Activated CD4-positive, alpha-beta T cell treated with anti-CD3 and anti-CD28 coated beads for 1 hour (primary cell): ENCODE measurements around the gene EVA1A.

ENCODE experiments used
- DNase-seq: peaks from one replicate; pipeline ENCODE4 v3.0.0-alpha.2; 2020

Gene EVA1A

GRCh38 chr2:75539955-75540716 lies 20.6 kb downstream of the EVA1A start:
- no peak for DNase-seq

GRCh38 chr2:75538521-75539490 lies 21.9 kb downstream of the EVA1A start:
- no peak for DNase-seq

GRCh38 chr2:75537658-75538057 lies 23.1 kb downstream of the EVA1A start:
- no peak for DNase-seq

GRCh38 chr2:75533135-75533534 lies 27.6 kb downstream of the EVA1A start:
- no peak for DNase-seq

GRCh38 chr2:75532488-75532887 lies 28.3 kb downstream of the EVA1A start:
- DNase-seq: no peak

GRCh38 chr2:75528221-75528977 lies 32.3 kb downstream of the EVA1A start:
- no peak for DNase-seq

- DNase-seq: no peak
These were observed 33.1 kb downstream of the EVA1A start for GRCh38 chr2:75527676-75528075.

DNA sequence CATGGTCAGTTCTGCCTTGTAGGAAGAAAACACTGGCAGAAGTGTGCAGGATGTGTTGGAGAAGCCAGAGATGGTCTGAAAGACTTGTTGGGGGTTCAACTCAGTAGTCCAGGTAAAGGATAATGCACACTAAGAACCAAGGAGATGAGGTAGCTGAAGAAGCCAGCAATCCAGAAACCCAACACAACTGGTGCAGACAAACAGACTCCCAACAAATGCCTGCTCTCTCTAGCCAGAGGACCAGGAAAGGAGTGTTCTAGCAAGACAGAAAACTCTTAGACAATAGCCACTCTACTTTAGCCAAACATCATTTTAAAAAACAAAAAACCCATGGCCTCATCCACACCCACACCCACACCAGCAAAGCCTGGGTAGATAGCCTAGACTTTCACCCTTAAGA lies 33.9 kb downstream of the EVA1A start:
- no peak for DNase-seq

DNA sequence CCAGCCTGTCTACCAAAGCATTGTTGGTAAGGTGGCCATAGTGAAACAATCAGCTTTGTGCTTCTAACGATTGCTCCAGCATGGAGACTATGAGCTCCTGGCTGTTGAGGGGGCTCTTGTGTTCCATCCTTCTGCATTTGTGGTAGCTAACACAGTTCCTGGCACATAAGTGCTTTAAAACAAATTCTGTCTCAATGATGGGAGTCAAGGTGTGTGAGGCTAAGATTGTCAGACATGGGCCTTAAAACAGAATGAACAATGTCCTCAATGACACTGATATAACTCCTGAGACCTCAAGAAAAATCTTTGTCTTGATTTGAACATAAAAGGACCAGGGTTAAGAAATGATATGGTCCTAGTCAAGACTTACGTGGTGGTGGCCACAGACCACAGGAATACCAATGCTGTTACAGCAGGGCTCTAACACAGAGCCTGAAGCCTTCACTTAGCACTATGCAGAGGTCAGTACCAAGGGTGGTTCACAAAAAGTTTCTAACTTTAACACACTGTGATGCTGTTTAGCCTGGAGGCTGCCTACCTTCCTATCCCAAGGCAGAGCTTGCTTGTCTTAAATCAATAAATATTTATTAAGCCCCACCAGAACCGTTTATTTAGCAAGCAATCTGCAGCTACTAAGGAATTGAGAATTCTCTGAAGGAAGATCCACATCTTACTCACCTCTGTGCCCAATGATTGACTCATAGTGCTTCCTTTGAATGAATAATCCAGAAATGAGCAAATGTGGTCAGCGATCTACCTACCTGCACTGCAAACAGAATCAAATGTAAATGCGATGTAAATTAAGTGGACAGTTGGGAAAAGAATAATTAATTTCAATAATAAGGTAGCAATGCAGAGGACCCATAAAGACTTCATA lies 35.1 kb downstream of the EVA1A start:
- DNase-seq: no peak

DNA sequence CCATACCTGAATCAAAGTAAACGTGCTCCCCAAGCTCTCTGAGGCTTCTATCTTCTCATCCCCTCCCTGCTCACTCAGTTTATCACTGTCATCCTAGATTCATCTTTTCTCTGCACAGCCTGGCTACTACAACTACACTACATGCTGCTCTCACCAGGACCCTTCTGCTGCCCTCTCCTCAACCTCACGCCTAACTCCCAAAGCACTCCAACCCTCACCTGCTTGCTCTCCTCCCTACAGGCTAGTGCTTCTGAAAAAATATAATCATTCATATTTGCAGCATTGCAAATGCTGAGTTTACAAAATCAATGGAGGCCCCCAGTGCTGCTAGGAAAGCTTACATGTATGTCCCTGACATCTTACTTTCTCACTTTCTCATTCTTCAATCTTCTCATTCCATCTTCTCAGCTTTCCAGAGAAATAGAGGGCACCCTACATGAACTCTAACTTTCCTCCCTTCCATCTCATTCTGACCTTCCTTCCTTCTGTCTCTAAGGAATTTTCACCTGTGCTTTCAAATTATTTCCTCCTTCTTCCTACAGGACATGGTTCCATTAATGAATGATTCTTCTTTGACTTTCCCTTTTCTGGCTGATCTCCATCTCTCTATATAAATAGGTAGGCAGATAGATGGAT lies 36.3 kb downstream of the EVA1A start:
- no peak for DNase-seq

GRCh38 chr2:75523313-75524275 lies 37.1 kb downstream of the EVA1A start:
- no peak for DNase-seq

GRCh38 chr2:75522543-75523312 lies 38.0 kb downstream of the EVA1A start:
- DNase-seq: no peak

GRCh38 chr2:75521225-75521872 lies 39.4 kb downstream of the EVA1A start:
- no peak for DNase-seq

GRCh38 chr2:75519843-75520242 lies 40.9 kb downstream of the EVA1A start:
- no peak for DNase-seq

- no peak for DNase-seq
These were observed 41.9 kb downstream of the EVA1A start for GRCh38 chr2:75518638-75519465.

DNA sequence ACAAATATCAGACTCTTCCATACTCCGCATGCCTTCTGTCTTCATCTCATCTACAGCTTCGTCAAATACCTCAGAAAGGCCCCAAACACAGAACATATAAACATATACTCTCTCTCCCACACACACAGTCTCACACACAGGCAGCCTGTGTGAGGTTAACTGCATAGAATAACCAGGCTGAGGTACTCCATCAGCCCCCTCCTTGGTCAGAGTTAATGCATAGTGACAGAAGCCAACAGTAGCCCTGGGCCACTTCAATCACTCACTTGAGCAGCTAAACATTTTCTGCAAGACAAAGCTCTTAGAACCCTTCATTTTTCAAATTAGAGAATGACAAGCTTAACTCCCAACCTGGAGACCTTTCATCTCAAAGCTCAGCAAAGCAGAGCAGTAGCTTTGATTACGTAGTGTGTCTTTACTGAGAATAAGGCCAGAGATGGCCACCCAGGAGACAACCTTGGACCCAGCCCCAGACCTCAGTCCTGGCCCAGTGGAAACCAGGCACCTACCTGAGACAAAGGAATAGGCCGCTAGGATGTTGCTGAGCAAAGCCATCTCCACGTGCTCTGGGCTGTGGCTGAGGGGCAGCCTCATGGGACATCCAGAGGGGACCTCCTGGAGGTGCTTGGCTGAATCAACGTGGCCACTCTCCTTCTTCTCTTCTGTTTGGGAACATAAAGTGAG lies 43.0 kb downstream of the EVA1A start:
- DNase-seq: no peak
